Glutamatergic neuron (in vitro differentiated cells): Measurements from ENCODE around the gene NEDD4. TPM values are rescaled to one million over a fixed set of nuclear protein-coding genes. Genes with fewer than 3 reads are reported as not detected.

Experiments
- DNase-seq: peaks from one replicate; pipeline ENCODE4 v3.0.0; 2022
- H3K27ac Mint-ChIP-seq: one replicate; pipeline ENCODE4 v1.8.0; 2020; ENCODE audit warnings: mild to moderate bottlenecking, mixed read lengths, inconsistent platforms; ENCODE audit not compliant: unreplicated experiment
- H3K27me3 Mint-ChIP-seq: one replicate; pipeline ENCODE4 v1.8.0; 2020; ENCODE audit warnings: mild to moderate bottlenecking, moderate library complexity, mixed read lengths, inconsistent platforms; ENCODE audit not compliant: unreplicated experiment
- H3K36me3 Mint-ChIP-seq: one replicate; pipeline ENCODE4 v1.8.0; 2020; ENCODE audit warnings: mild to moderate bottlenecking, mixed read lengths, inconsistent platforms; ENCODE audit not compliant: unreplicated experiment
- H3K4me1 Mint-ChIP-seq: one replicate; pipeline ENCODE4 v1.8.0; 2020; ENCODE audit warnings: mild to moderate bottlenecking, low read depth, mixed read lengths, inconsistent platforms; ENCODE audit not compliant: unreplicated experiment
- H3K4me3 Mint-ChIP-seq: one replicate; pipeline ENCODE4 v1.8.0; 2020; ENCODE audit warnings: mild to moderate bottlenecking, mixed read lengths, inconsistent platforms; ENCODE audit not compliant: unreplicated experiment
- H3K9me3 Mint-ChIP-seq: one replicate; pipeline ENCODE4 v1.8.0; 2020; ENCODE audit warnings: mild to moderate bottlenecking, moderate library complexity, mixed read lengths, inconsistent platforms; ENCODE audit not compliant: unreplicated experiment
- CTCF ChIP-seq: fragments of 200-600 bp; sonication (generic); IDR thresholded peaks from one replicate; pipeline ENCODE4 v1.5.0; 2021; ENCODE audit not compliant: partially characterized antibody, unreplicated experiment
- total RNA-seq: library from RNA; stranded (reverse); fragmentation: NEBNext Ultra II Directional; extraction: Animal tissue kit (Norgen Biotek cat#: 25700); gene quantifications from one replicate; pipeline ENCODE4 v1.2.1, GENCODE V29; 2021; ENCODE audit not compliant: unreplicated experiment

The NEDD4 gene
- total RNA-seq, 1 donor from 2014 or later, result 3.7 TPM

GRCh38 chr15:55999658-56000057, 6.2 kb upstream of the NEDD4 start:
- no peaks in the 10 kb centered on the region for H3K27me3 Mint-ChIP-seq

DNA sequence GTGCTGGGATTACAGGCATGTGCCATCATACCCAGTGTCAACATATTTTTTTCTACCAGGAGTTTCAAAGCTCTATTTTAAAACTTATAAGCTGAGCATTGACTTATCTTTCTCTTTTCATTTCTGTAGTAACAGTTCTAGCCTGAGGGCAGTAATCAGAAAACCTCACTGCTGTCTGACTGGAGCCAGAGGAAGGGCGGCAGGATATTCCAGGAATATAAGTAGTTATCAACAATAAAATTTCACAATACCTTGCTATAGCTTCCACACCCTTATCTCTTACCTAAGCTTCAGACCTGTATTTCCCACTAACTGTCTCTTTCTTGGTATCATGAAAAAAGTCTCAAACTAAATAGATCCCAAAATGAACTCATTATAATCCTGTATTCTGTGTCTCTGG, 5.1 kb upstream of the NEDD4 start:
- Mint-ChIP-seq H3K4me1 (no peaks in the 10 kb centered on the region), H3K36me3 (no peaks in the 10 kb centered on the region), H3K27me3 (peaks cover 3% of the 10 kb centered on the region), H3K4me3 (no peak overlapping the region), H3K9me3 (peaks cover 4% of the 10 kb centered on the region), H3K27ac (no peak overlapping the region)
- DNase-seq, result no peak
- TF ChIP-seq CTCF, result no peak

More at GRCh38 chr15:55999658-56000057, 6.2 kb upstream of the NEDD4 start:
- no peak for TF ChIP-seq CTCF
- DNase-seq, result no peak
- H3K4me3 Mint-ChIP-seq, result no peak overlapping the region
- H3K9me3 Mint-ChIP-seq, result no peaks in the 10 kb centered on the region
- no peak overlapping the region for H3K27ac Mint-ChIP-seq
- no peaks in the 10 kb centered on the region for H3K36me3 Mint-ChIP-seq
- no peaks in the 10 kb centered on the region for H3K4me1 Mint-ChIP-seq

- DNase-seq, result peak; percentile 22
- Mint-ChIP-seq H3K4me3 (peak overlapping the region; percentile 87), H3K4me1 (no peaks in the 10 kb centered on the region), H3K27me3 (peaks cover 3% of the 10 kb centered on the region), H3K27ac (no peak overlapping the region), H3K36me3 (no peaks in the 10 kb centered on the region), H3K9me3 (peaks cover 4% of the 10 kb centered on the region)
- TF ChIP-seq CTCF, result no peak
Observed at GRCh38 chr15:55993804-55994560, 570 bp upstream of the NEDD4 start.

DNA sequence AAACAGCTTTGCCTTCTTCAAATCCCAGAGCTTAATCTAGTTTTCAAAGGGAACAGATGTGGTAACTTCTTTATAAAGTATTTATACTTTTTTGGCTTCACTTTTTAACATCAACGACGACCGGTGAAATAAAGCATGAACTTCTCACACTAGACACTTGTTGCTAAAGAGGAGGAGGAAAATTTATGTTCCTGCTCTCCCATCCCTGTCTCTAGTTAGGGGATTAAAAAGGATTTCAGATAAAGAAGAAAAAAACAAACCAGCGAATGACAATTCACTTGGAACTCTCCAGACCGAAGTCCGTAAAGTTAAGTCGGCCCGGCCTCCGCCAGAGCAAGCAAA, 672 bp downstream of the NEDD4 start:
- H3K27me3 Mint-ChIP-seq, result peaks cover 3% of the 10 kb centered on the region
- peak overlapping the region; percentile 92 for H3K4me3 Mint-ChIP-seq
- no peaks in the 10 kb centered on the region for H3K36me3 Mint-ChIP-seq
- H3K4me1 Mint-ChIP-seq, result no peaks in the 10 kb centered on the region
- no peak for DNase-seq
- TF ChIP-seq CTCF, result no peak
- peaks cover 4% of the 10 kb centered on the region for H3K9me3 Mint-ChIP-seq
- peak overlapping the region; percentile 84 for H3K27ac Mint-ChIP-seq
